NB4 (cell line): ENCODE data around the gene IL23R.

ENCODE experiments used
- DNase-seq: peaks from one replicate; pipeline ENCODE4 v3.0.0; 2010; ENCODE audit warnings: low read depth
- H3K4me3 ChIP-seq: one replicate; pipeline ENCODE4 v1.5.1; 2011; ENCODE audit warnings: mild to moderate bottlenecking, low read depth, low read length, moderate library complexity
- CTCF ChIP-seq: IDR thresholded peaks from one replicate; pipeline ENCODE4 v1.5.1; 2012; ENCODE audit warnings: low read depth, low read length
- MAX ChIP-seq: IDR thresholded peaks from 2 replicates; pipeline ENCODE4 v1.6.1; 2011; ENCODE audit warnings: low read depth, low read length
- MYC ChIP-seq: IDR thresholded peaks from 2 replicates; pipeline ENCODE4 v1.6.1; 2011; ENCODE audit warnings: low read depth, low read length
- POLR2A ChIP-seq: IDR thresholded peaks from 2 replicates; pipeline ENCODE4 v1.6.1; 2011; ENCODE audit warnings: mild to moderate bottlenecking; ENCODE audit not compliant: insufficient read length; ENCODE audit errors: extremely low read depth

The IL23R gene

GRCh38 chr1:67170751-67171573 lies 4.7 kb downstream of the IL23R start:
- TF ChIP-seq CTCF: no peak
- no peak for TF ChIP-seq MYC
- no peak for TF ChIP-seq POLR2A
- DNase-seq: no peak
- no peak overlapping the region for H3K4me3 ChIP-seq

- TF ChIP-seq CTCF (no peak), POLR2A (no peak), MYC (no peak), MAX (no peak)
- H3K4me3 ChIP-seq: no peak overlapping the region
- no peak for DNase-seq
These were observed 5.3 kb downstream of the IL23R start for GRCh38 chr1:67171574-67171955.

- no peak overlapping the region for H3K4me3 ChIP-seq
- TF ChIP-seq CTCF: no peak
- no peak for TF ChIP-seq MYC
- TF ChIP-seq MAX: no peak
- TF ChIP-seq POLR2A: no peak
- no peak for DNase-seq
These were observed 5.7 kb downstream of the IL23R start for GRCh38 chr1:67171978-67172377.

GRCh38 chr1:67173988-67174387 lies 7.7 kb downstream of the IL23R start:
- no peak for DNase-seq
- no peak for TF ChIP-seq POLR2A
- TF ChIP-seq MYC: no peak
- no peak for TF ChIP-seq MAX
- TF ChIP-seq CTCF: no peak
- no peak overlapping the region for H3K4me3 ChIP-seq

- no peak overlapping the region for H3K4me3 ChIP-seq
- TF ChIP-seq CTCF (no peak), MYC (no peak), POLR2A (no peak), MAX (no peak)
- no peak for DNase-seq
These were observed 8.5 kb downstream of the IL23R start for GRCh38 chr1:67174716-67175284.
